Measurements from ENCODE around the gene HRH3. TPM values are rescaled to one million over a fixed set of nuclear protein-coding genes. Genes with fewer than 3 reads are reported as not detected.

HRH3 gene
- total RNA-seq, 2 experiments from 2014 or later = not detected

DNA sequence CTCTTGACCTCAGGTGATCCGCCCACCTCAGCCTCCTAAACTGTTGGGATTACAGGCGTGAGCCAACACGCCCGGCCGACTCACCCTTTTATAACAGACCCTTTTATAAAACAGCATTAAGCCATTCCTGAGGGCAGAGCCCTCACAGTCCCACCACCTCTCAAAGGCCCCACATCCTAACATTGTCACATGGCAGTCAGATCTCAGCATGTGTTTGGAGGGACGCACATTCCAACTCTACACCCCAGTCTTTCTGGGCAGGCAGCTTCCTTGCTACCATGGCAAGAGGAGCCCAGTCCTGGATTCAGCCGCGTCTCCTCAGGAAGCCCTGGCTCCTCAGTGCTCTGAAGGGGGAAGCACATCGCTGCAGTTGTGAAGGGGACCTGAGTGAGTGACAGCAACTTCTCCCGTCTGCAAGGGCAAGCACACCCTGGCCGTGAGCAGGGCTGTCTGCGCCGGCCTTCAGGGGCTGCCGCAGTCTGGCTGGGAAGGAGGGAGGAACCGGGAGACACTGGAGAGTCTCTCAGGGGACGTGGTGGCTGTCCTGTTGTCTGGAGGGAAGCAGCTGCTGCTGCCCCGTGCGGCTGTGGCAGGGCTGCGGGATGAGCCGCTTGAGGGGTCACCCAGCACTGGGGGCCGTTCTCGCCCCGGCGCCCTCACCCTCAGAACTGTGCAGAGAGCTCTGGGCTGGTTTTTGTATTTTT, 34.1 kb upstream of the HRH3 start:
- ChIA-PET CTCF (no interaction called here), POLR2A (no interaction called here)
- no peak for DNase-seq
- Mint-ChIP-seq H3K27ac (no peak overlapping the region), H3K36me3 (ENCODE audit: low read depth) (no peaks in the 10 kb centered on the region), H3K4me3 (no peak overlapping the region), H3K4me1 (peaks cover 2% of the 10 kb centered on the region), H3K27me3 (no peaks in the 10 kb centered on the region), H3K9me3 (no peaks in the 10 kb centered on the region)

DNA sequence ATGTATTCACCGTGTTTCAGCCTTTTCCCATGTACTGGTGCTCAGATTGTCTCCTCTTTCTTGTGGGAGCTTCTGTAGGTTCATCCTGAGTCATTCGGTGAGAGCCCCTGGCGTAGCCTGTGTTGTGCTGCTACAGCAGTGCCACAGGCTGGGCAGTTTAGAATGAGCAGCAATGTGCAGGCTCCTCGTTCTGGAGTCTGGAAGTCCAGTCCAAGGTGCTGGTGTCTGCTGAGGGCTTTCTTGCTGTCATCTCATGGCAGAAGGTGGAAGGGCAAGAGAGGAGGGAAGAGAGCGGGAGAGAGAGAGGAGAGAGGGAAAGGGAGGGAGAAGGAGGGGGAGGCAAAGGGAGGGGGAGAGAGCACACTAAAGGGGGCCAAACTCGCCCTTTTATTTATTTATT, 33.3 kb upstream of the HRH3 start:
- Mint-ChIP-seq H3K4me1 (peaks cover 2% of the 10 kb centered on the region), H3K9me3 (no peaks in the 10 kb centered on the region), H3K27ac (no peak overlapping the region), H3K4me3 (no peak overlapping the region), H3K36me3 (ENCODE audit: low read depth) (no peaks in the 10 kb centered on the region), H3K27me3 (no peaks in the 10 kb centered on the region)
- POLR2A ChIA-PET = no interaction called here
- CTCF ChIA-PET = no interaction called here
- no peak for DNase-seq

DNA sequence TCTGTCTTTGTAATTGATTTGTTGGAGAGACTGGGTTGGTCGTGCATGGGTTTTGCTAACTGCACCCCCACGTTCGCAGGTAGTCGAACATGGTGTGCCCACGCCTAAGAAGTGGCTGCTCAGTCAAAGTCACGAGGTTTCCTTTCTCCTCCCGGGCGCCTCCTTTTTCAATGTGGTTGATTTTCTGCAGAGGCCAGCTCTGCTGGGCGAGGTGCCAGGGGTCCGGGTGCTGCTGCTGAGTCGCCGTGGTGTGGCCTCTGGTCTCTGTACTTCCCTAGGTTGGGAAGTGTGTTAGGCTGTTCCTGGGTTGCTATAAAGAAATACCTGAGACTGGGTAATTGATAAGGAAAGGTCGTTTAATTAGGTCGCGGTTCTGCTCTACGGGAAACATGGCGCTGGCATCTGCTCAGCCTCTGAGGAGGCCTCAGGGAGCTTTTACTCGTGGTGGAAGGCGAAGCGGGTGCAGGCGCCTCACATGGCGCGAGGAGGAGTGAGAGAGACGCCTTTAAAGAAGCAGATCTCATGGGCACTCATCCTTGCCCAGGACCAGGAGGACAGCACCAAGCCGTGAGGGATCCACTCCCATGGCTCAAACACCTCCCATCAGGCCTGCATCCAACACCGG, 32.4 kb upstream of the HRH3 start:
- H3K9me3 Mint-ChIP-seq = no peaks in the 10 kb centered on the region
- peaks cover 2% of the 10 kb centered on the region for H3K4me1 Mint-ChIP-seq
- H3K4me3 Mint-ChIP-seq = no peak overlapping the region
- H3K27ac Mint-ChIP-seq = no peak overlapping the region
- CTCF ChIA-PET = no interaction called here
- no peak for DNase-seq
- POLR2A ChIA-PET = no interaction called here
- no peaks in the 10 kb centered on the region for H3K36me3 Mint-ChIP-seq (ENCODE audit: low read depth)
- H3K27me3 Mint-ChIP-seq = no peaks in the 10 kb centered on the region

DNA sequence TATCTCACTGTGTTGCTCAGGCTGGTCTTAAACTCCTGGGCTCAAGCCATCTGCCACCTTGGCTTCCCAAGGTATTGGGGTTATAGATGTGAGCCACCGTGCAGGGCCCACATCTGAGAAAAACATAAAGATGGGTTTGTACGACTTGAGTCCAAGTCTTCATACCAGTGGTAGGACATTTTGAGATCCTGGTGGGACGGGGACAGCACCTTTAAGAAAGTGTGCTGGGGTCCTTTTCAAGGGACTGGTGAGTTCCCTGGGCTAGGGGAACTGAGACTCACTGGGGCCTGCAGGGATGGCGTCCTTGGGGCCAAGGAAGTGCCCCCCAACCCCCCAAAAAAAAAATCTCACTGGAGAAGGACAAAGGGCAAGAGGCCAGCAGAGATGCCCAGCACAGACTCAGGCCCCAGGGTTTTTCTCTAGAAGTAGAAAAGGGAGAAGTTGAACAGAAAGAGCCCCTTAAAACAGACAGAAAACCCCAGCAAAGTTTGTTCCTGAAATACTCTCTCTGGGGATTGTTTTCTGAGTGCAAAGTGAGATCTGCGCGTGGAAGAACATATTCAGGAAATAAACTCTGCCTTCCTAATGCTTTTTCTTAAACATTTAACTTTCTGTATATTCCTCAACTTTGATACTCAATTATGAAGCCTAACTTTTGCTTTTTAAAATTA, 28.9 kb upstream of the HRH3 start:
- H3K9me3 Mint-ChIP-seq = no peaks in the 10 kb centered on the region
- CTCF ChIA-PET = no interaction called here
- POLR2A ChIA-PET = interaction anchor here (0.9 kb wide), 1 partner anchor 116 kb away, joined by 3 read pairs; no protein-coding TSS in a partner anchor

DNA sequence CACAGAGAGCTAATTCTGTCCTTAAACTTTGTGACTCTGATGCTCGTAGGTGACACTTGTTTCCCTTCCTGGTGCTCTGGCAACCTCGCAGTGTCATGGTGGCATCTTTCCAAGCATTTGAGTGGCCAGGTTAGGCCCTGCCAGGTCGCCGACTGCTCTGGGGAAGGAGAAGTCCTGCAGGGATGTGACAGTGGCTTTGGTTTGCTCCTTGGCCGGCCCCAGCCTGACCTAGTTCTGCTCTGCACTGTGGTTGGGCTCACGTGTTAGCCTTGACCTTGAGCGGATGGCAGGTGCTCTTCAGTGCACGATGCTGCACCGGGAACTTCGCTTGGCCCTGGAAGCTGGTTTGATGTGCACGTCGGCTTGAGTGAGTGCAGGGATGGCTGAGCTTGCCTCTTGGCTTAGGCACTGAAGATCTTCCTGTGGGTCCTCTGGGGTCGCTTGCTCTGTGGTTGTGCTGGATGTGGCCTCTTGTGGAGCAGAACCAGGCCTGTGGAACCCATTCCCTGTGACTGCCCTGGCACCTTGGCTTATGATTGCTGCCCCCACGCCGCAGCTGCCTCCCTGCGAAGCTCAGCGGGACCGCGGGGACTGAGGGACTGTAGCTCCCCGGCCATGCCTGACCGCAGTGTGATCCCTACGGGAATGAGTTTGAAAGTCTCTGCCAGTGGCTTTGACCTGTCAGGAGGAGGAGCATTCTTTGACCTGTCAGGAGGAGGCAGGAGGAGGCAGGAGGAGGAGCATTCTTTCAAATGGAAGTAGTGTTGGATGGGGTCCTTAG, 27.0 kb upstream of the HRH3 start:
- no peak overlapping the region for H3K27ac Mint-ChIP-seq
- H3K27me3 Mint-ChIP-seq = no peaks in the 10 kb centered on the region
- DNase-seq = no peak
- ChIA-PET CTCF (no interaction called here), POLR2A (no interaction called here)
- H3K4me3 Mint-ChIP-seq = no peak overlapping the region
- H3K36me3 Mint-ChIP-seq (ENCODE audit: low read depth) = peaks cover 5% of the 10 kb centered on the region
- H3K9me3 Mint-ChIP-seq = no peaks in the 10 kb centered on the region
- peaks cover 8% of the 10 kb centered on the region for H3K4me1 Mint-ChIP-seq

More for the DNA sequence above, 28.9 kb upstream of the HRH3 start:
- no peaks in the 10 kb centered on the region for H3K36me3 Mint-ChIP-seq (ENCODE audit: low read depth)
- no peaks in the 10 kb centered on the region for H3K27me3 Mint-ChIP-seq
- DNase-seq = no peak
- peaks cover 6% of the 10 kb centered on the region for H3K4me1 Mint-ChIP-seq
- H3K27ac Mint-ChIP-seq = no peak overlapping the region
- no peak overlapping the region for H3K4me3 Mint-ChIP-seq

DNA sequence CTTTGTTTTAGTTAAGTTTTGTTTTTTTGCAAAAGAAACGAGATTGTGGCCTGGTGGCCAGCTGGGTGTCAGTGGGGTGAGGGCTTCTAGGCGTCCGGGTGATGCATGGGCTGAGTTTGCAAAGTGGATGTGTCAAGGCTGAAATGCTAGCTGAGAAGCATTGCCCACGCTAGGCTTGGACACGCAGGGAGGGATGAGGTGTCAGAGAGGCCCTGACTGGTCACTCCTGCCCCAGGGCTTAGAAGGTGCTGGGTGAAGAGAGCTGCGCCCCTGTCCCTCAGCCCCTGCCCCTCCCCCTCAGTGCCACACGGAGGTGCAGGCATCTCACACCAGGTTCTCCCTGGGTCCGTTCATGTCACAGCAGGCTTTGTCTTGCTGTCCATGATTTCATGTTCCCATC, 26.4 kb upstream of the HRH3 start:
- H3K9me3 Mint-ChIP-seq = no peaks in the 10 kb centered on the region
- ChIA-PET POLR2A (no interaction called here), CTCF (no interaction called here)

DNA sequence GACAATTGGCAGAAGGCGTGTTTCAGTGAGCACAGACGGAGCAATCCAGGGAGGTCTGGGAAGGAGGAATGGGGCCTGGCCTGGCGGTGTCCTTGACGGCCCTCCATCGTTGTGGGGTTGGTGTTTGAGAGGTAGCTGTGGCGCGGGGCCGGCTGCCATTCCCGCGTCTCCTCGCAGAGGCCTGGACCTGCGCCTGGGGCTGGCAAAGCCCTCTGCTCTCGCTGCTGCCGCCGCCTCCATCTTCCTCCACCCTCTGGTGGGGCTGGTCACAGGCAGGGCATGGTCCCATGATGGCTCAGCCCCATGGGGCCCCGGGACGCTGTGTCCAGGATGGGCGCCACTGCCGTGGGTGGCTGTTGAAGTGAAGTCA, 25.8 kb upstream of the HRH3 start:
- no peaks in the 10 kb centered on the region for H3K27me3 Mint-ChIP-seq
- DNase-seq = no peak
- POLR2A ChIA-PET = no interaction called here
- CTCF ChIA-PET = interaction anchor here (0.6 kb wide), 1 partner anchor 12 kb away, joined by 3 read pairs; no protein-coding TSS in a partner anchor
- H3K4me3 Mint-ChIP-seq = no peak overlapping the region
- peaks cover 18% of the 10 kb centered on the region for H3K4me1 Mint-ChIP-seq
- H3K9me3 Mint-ChIP-seq = no peaks in the 10 kb centered on the region
- peaks cover 10% of the 10 kb centered on the region for H3K36me3 Mint-ChIP-seq (ENCODE audit: low read depth)
- H3K27ac Mint-ChIP-seq = no peak overlapping the region

More for the DNA sequence above, 26.4 kb upstream of the HRH3 start:
- Mint-ChIP-seq H3K4me3 (no peak overlapping the region), H3K27ac (no peak overlapping the region), H3K4me1 (peaks cover 15% of the 10 kb centered on the region), H3K36me3 (ENCODE audit: low read depth) (peaks cover 8% of the 10 kb centered on the region), H3K27me3 (no peaks in the 10 kb centered on the region)
- DNase-seq = no peak

DNA sequence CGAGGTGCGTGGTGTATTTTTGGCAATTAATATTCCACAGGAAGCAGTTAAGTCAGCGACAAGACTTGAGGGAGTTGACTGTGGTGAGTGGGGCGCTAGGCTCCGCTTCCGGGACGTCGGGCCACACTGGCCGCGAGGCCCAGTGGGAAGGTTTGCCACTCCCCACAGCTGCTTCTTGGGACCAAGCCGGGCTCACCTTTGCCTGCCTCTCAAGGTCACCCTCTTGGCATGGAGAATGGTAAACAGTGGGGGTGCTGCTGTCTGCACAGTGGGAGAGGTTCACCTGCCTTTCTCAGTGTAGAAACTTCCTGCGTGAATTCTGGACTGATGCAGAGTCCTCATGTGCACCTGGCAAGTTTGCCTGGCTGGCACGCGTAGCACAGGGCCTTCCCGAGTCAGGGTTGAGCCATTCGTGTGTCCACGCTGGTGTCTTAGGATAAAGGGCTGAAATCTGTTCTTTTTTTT, 24.6 kb upstream of the HRH3 start:
- Mint-ChIP-seq H3K9me3 (no peaks in the 10 kb centered on the region), H3K4me1 (peaks cover 29% of the 10 kb centered on the region), H3K27me3 (no peaks in the 10 kb centered on the region), H3K36me3 (ENCODE audit: low read depth) (peaks cover 10% of the 10 kb centered on the region), H3K4me3 (no peak overlapping the region), H3K27ac (no peak overlapping the region)
- DNase-seq = no peak
- ChIA-PET CTCF (no interaction called here), POLR2A (no interaction called here)

DNA sequence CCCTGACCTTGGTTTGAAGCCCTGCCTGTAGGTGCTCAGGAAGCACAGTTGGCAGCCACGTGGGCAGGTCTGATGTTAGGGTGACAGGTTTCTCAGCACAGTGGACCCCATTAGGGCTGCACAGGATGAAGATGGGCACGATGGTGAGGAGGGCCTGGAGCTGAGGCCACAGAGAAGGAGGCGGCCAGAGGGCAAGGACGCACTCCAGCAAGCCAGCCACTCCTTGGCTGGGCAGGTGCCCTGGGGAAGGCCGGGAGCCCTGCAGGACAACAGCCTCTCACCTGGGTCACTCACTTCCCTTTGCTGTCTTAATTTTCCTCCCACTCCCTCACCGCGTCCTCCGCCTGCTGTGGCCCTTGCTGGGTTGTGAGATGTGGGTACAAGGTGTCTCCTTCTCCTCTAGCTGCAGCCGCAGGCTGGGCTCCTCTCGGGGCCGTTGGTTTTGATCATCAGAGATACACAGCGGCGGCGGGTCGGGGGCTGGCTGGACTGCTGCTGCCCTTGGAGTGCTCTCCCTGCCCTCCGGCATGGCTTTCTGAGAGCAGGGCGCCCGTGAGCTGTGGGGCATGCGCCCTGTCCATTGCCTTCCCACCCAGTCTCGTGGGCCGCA, 23.9 kb upstream of the HRH3 start:
- peaks cover 10% of the 10 kb centered on the region for H3K36me3 Mint-ChIP-seq (ENCODE audit: low read depth)
- ChIA-PET POLR2A (no interaction called here), CTCF (no interaction called here)
- H3K4me3 Mint-ChIP-seq = no peak overlapping the region
- no peaks in the 10 kb centered on the region for H3K9me3 Mint-ChIP-seq
- H3K27me3 Mint-ChIP-seq = no peaks in the 10 kb centered on the region
- DNase-seq = no peak
- H3K4me1 Mint-ChIP-seq = peaks cover 35% of the 10 kb centered on the region
- H3K27ac Mint-ChIP-seq = no peak overlapping the region

DNA sequence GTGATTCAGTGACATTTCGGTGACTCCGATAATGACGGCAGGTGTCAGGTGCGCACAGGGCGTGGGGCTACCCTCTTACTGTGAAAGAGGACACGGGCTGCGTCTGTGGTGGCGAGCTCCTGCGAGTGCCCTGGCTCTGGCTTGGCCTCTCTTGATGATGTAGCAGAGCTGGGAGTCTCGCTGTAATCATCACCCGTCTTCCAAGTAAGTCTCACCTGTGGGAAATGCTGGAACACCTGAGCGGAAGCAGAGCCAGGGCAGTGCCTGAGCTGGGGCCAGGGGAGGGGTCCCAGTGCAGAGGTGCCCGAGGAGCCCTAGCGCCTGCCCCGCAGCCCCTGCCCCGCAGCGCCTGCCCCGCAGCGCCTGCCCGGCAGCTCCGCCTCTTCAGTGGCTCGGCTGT, 23.0 kb upstream of the HRH3 start:
- no peaks in the 10 kb centered on the region for H3K27me3 Mint-ChIP-seq
- H3K9me3 Mint-ChIP-seq = no peaks in the 10 kb centered on the region
- no peak overlapping the region for H3K27ac Mint-ChIP-seq
- H3K36me3 Mint-ChIP-seq (ENCODE audit: low read depth) = peaks cover 10% of the 10 kb centered on the region
- H3K4me1 Mint-ChIP-seq = peaks cover 37% of the 10 kb centered on the region
- no peak for DNase-seq
- no peak overlapping the region for H3K4me3 Mint-ChIP-seq
- CTCF ChIA-PET = no interaction called here
- POLR2A ChIA-PET = no interaction called here

DNA sequence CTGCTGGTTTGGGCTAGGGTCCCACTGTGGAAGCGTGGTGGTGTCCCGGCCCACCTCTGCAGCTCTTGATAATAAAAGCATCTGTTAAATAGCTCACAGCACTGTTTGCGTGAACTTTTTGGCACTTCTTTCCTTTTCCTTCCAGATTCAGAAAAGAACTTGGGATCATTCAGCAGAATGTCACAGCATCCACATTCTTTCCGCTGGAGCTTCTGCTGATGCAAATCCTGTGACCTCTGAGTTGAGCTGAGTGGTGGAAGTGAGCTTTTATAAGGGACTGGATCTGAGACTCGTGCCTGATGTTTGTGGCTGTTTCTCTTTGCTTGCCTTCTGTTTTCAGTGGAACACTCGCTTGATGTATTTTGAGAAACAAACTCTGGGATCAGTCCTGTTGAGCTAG, 22.1 kb upstream of the HRH3 start:
- Mint-ChIP-seq H3K27me3 (no peaks in the 10 kb centered on the region), H3K27ac (no peak overlapping the region)

DNA sequence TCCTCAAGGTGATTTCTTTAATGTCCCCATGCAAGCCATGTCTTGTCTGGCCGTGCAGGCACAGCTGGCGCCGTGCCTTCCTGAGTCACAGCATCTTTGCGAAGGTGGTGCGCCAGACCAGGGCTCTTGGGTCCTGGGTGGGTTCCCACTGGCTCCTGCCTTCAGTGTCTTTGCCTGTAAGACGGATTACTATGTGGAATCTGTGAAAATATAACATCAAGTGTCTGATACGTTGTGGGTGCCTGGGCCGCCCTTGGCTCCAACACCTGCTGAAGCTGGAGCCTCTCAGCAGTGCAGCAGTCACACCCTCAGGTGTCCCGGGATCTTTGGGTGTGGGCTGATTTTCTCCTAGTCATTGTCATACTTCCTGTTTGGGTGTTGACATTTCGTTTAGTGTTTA, 21.4 kb upstream of the HRH3 start:
- ChIA-PET CTCF (no interaction called here), POLR2A (no interaction called here)
- no peak overlapping the region for H3K27ac Mint-ChIP-seq
- H3K4me3 Mint-ChIP-seq = no peak overlapping the region
- no peaks in the 10 kb centered on the region for H3K27me3 Mint-ChIP-seq
- no peak for DNase-seq
- H3K36me3 Mint-ChIP-seq (ENCODE audit: low read depth) = peaks cover 10% of the 10 kb centered on the region
- H3K4me1 Mint-ChIP-seq = peaks cover 43% of the 10 kb centered on the region
- H3K9me3 Mint-ChIP-seq = no peaks in the 10 kb centered on the region

More for the DNA sequence above, 22.1 kb upstream of the HRH3 start:
- Mint-ChIP-seq H3K9me3 (no peaks in the 10 kb centered on the region), H3K36me3 (ENCODE audit: low read depth) (peaks cover 10% of the 10 kb centered on the region), H3K4me1 (peaks cover 43% of the 10 kb centered on the region), H3K4me3 (no peak overlapping the region)
- CTCF ChIA-PET = no interaction called here
- POLR2A ChIA-PET = no interaction called here
- DNase-seq = no peak
